Measurements from ENCODE around the gene GDF2.

GDF2 gene

GRCh38 chr10:47307381-47307780 is 14.9 kb upstream of the GDF2 start:
- H3K27me3 ChIP-seq (ENCODE audit: insufficient read depth, poor library complexity, severe bottlenecking): peaks cover 10% of the 10 kb centered on the region
- no peak overlapping the region for H3K27ac ChIP-seq (replicated peaks)
- no peak for TF ChIP-seq CTCF (IDR thresholded peaks at IDR 0.05; ENCODE audit: insufficient read depth, low read length)
- no peak for TF ChIP-seq POLR2AphosphoS5 (IDR thresholded peaks at IDR 0.05; ENCODE audit: low read depth)
- TF ChIP-seq, protein P1, sequence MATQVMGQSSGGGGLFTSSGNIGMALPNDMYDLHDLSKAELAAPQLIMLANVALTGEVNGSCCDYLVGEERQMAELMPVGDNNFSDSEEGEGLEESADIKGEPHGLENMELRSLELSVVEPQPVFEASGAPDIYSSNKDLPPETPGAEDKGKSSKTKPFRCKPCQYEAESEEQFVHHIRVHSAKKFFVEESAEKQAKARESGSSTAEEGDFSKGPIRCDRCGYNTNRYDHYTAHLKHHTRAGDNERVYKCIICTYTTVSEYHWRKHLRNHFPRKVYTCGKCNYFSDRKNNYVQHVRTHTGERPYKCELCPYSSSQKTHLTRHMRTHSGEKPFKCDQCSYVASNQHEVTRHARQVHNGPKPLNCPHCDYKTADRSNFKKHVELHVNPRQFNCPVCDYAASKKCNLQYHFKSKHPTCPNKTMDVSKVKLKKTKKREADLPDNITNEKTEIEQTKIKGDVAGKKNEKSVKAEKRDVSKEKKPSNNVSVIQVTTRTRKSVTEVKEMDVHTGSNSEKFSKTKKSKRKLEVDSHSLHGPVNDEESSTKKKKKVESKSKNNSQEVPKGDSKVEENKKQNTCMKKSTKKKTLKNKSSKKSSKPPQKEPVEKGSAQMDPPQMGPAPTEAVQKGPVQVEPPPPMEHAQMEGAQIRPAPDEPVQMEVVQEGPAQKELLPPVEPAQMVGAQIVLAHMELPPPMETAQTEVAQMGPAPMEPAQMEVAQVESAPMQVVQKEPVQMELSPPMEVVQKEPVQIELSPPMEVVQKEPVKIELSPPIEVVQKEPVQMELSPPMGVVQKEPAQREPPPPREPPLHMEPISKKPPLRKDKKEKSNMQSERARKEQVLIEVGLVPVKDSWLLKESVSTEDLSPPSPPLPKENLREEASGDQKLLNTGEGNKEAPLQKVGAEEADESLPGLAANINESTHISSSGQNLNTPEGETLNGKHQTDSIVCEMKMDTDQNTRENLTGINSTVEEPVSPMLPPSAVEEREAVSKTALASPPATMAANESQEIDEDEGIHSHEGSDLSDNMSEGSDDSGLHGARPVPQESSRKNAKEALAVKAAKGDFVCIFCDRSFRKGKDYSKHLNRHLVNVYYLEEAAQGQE (IDR thresholded peaks at IDR 0.05; ENCODE audit: insufficient replicate concordance, low read depth): no peak
- no peak for TF ChIP-seq GABPA (IDR thresholded peaks at IDR 0.05; ENCODE audit: low read depth)
- no peak for TF ChIP-seq SPI1 (IDR thresholded peaks at IDR 0.05; ENCODE audit: borderline replicate concordance, low read depth)
- no peak for DNase-seq (ENCODE audit: low read depth in 1 of 2, low spot score in 1 of 2)
- H3K4me3 ChIP-seq (replicated peaks; ENCODE audit: insufficient read depth, low read length): no peak overlapping the region

DNA sequence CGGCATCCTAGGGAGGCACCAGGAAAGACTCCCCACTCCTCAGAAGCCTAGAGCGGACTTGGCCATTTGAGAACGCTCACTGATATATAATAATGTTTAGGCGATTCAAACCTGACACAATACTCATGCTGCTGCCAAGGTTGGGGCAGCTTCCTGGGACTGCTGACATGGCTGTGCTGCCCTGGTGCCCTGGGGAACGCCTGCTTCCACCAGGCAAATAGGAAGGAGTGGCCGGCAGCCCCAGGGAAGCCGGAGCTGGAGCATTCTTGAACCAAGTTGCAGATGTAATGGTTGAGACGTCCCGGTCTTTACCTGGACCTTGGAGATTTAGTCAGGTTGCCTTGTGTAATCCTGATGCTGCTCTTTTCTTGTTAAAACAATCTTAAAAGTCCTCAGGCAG is 13.5 kb upstream of the GDF2 start:
- Histone ChIP-seq H3K27ac (replicated peaks) (no peak overlapping the region), H3K27me3 (ENCODE audit: insufficient read depth, poor library complexity, severe bottlenecking) (peaks cover 4% of the 10 kb centered on the region), H3K4me3 (replicated peaks; ENCODE audit: insufficient read depth, low read length) (no peak overlapping the region)
- TF ChIP-seq SPI1 (IDR thresholded peaks at IDR 0.05; ENCODE audit: borderline replicate concordance, low read depth) (no peak), GABPA (IDR thresholded peaks at IDR 0.05; ENCODE audit: low read depth) (no peak), POLR2AphosphoS5 (IDR thresholded peaks at IDR 0.05; ENCODE audit: low read depth) (no peak), CTCF (IDR thresholded peaks at IDR 0.05; ENCODE audit: insufficient read depth, low read length) (no peak)
- TF ChIP-seq, protein P1 (IDR thresholded peaks at IDR 0.05; ENCODE audit: insufficient replicate concordance, low read depth): no peak
- no peak for DNase-seq (ENCODE audit: low read depth in 1 of 2, low spot score in 1 of 2)

DNA sequence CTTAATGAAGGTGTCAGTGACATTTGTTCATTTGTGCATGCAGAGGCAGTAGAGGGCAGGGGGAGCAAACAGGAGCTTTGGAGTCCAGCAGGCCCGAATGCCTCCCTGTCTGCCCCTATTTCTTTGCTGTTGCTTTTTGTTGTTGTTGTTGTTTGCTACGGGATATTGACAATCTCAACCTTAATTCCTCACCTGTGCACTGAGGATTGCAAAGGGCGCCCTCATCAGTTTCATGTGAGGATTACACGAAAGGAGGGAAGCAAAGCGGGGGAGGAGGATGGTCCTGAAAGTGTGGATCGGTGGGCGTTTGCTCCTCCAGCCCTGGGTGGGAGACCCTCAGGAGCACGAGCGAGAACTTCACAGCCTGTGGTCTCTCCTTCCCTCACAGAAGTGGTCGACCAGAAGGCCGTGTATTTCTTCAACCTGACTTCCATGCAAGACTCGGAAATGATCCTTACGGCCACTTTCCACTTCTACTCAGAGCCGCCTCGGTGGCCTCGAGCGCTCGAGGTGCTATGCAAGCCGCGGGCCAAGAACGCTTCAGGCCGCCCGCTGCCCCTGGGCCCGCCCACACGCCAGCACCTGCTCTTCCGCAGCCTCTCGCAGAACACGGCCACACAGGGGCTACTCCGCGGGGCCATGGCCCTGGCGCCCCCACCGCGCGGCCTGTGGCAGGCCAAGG is 12.7 kb upstream of the GDF2 start:
- H3K4me3 ChIP-seq (replicated peaks; ENCODE audit: insufficient read depth, low read length): no peak overlapping the region
- no peak overlapping the region for H3K27ac ChIP-seq (replicated peaks)
- no peak for TF ChIP-seq SPI1 (IDR thresholded peaks at IDR 0.05; ENCODE audit: borderline replicate concordance, low read depth)
- TF ChIP-seq, protein P1 (IDR thresholded peaks at IDR 0.05; ENCODE audit: insufficient replicate concordance, low read depth): no peak
- no peak for TF ChIP-seq POLR2AphosphoS5 (IDR thresholded peaks at IDR 0.05; ENCODE audit: low read depth)
- H3K27me3 ChIP-seq (ENCODE audit: insufficient read depth, poor library complexity, severe bottlenecking): peaks cover 4% of the 10 kb centered on the region
- DNase-seq (ENCODE audit: low read depth in 1 of 2, low spot score in 1 of 2): no peak
